B cell (primary cell): Measurements from ENCODE around the gene MAPRE3.

Experiments used
- CTCF ChIP-seq: fragments of 200-600 bp; IDR thresholded peaks from one replicate; pipeline ENCODE4 v1.8.0; 2022; ENCODE audit warnings: antibody characterized with exemption, mild to moderate bottlenecking
- EZH2 ChIP-seq: IDR thresholded peaks from 2 replicates; pipeline ENCODE4 v1.6.1; 2012; ENCODE audit warnings: borderline replicate concordance, low read depth, mild to moderate bottlenecking, moderate library complexity, low read length; ENCODE audit not compliant: insufficient read depth, poor library complexity, severe bottlenecking

- TF ChIP-seq CTCF, result no peak
- no peak for TF ChIP-seq EZH2
Observed at GRCh38 chr2:27008678-27009077, 38.2 kb downstream of the MAPRE3 start.
